ENCODE measurements around the gene SLC16A6.

DNA sequence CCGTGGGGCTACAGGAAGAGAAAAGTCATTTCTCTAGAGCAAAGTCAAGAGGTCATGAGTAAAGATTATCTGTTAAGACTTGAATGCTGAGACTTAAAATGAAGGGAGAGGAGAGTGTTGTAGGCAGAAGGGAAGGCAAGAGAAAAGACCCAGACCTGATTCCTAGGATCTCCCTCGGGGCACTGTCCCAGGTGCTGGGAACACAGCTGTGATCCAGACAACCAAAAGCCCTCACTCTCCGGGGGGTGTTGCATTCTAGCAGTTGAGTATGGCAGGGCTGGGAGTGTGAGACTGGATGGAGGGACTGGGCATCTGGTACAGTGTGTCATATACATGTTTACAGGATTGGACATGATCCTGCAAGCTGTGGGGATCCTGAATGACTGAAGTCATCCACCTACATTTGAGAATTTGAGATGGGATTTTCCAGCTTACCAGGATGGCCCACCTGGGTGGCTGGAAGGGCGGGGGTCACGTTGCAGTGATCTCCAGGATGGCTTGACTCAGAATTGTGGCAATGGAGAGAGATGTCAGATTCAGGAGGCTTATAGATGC lies 29.5 kb upstream of the SLC16A6 start:
- TF ChIP-seq, protein P1, sequence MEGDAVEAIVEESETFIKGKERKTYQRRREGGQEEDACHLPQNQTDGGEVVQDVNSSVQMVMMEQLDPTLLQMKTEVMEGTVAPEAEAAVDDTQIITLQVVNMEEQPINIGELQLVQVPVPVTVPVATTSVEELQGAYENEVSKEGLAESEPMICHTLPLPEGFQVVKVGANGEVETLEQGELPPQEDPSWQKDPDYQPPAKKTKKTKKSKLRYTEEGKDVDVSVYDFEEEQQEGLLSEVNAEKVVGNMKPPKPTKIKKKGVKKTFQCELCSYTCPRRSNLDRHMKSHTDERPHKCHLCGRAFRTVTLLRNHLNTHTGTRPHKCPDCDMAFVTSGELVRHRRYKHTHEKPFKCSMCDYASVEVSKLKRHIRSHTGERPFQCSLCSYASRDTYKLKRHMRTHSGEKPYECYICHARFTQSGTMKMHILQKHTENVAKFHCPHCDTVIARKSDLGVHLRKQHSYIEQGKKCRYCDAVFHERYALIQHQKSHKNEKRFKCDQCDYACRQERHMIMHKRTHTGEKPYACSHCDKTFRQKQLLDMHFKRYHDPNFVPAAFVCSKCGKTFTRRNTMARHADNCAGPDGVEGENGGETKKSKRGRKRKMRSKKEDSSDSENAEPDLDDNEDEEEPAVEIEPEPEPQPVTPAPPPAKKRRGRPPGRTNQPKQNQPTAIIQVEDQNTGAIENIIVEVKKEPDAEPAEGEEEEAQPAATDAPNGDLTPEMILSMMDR (IDR thresholded peaks at IDR 0.05): no peak
- TF ChIP-seq POLR2A (IDR thresholded peaks at IDR 0.05): no peak
